Endothelial cell of umbilical vein (primary cell): ENCODE measurements around the gene SUPV3L1. TPM values are rescaled to one million over a fixed set of nuclear protein-coding genes. Genes with fewer than 3 reads are reported as not detected.

Experiments used
- BruUV-seq: library from RNA; stranded (reverse); fragments of 400-500 nt; replicated peaks from 2 replicates; lab custom pipeline; 2021; lab: Mats Ljungman, UMichigan
- CTCF ChIA-PET: fragments of 300-600, 350-600 bp; sonication (Branson Sonifier 250); formaldehyde crosslinking; loops from one replicate; lab custom pipeline; 2021; ENCODE audit warnings: antibody characterized with exemption, inconsistent platforms; lab: Charles Lee
- POLR2A ChIA-PET: fragments of 300-600, 350-600 bp; sonication (Branson Sonifier 250); formaldehyde crosslinking; loops from one replicate; lab custom pipeline; 2021; ENCODE audit warnings: antibody characterized with exemption, inconsistent platforms; lab: Charles Lee
- DNase-seq: peaks from one replicate; pipeline ENCODE4 v3.0.0-alpha.2; 2011; ENCODE audit warnings: low read depth, low spot score
- FAIRE-seq: peaks from 2 replicates; lab custom pipeline; 2011; peaks lifted over from hg19 to GRCh38; lab: Jason Lieb, UNC
- H2AFZ ChIP-seq: 2 replicates; pipeline ENCODE4 v1.6.0; 2012; ENCODE audit warnings: low read depth, low read length, control low read depth, inconsistent platforms
- H3K27ac ChIP-seq: 2 replicates; pipeline ENCODE4 v1.5.1; 2011; ENCODE audit warnings: low read depth, mild to moderate bottlenecking, control low read depth, low read length, moderate library complexity; ENCODE audit not compliant: insufficient read depth
- H3K27me3 ChIP-seq, 2 experiments: 2 replicates each; pipeline versions ENCODE4 v1.6.0 to v1.6.1; 2011; ENCODE audit warnings: low read length in 2 of 2, mixed read lengths in 1 of 2; ENCODE audit not compliant: control insufficient read depth in 2 of 2, insufficient read depth in 2 of 2
- H3K36me3 ChIP-seq, 2 experiments: 2 replicates in 1 of 2; 3 replicates in 1 of 2; pipeline ENCODE4 v1.5.1; 2011; ENCODE audit warnings: low read length in 2 of 2, mild to moderate bottlenecking in 1 of 2, moderate library complexity in 1 of 2; ENCODE audit not compliant: control insufficient read depth in 2 of 2, insufficient read depth in 2 of 2; ENCODE audit errors: extremely low read depth in 1 of 2
- H3K4me1 ChIP-seq: 3 replicates; pipeline ENCODE4 v1.5.1; 2011; ENCODE audit warnings: mild to moderate bottlenecking, low read length; ENCODE audit not compliant: control insufficient read depth, insufficient read depth; ENCODE audit errors: extremely low read depth
- H3K4me2 ChIP-seq: 2 replicates; pipeline ENCODE4 v1.6.1; 2011; ENCODE audit warnings: low read length, control low read depth, mixed read lengths; ENCODE audit not compliant: insufficient read depth
- H3K4me3 ChIP-seq, 3 experiments: fragments of 200-600 bp in 1 of 3; sonication (generic), shearing (Covaris generic) in 1 of 3; replicated peaks in 1 of 3; 2 replicates each; pipeline ENCODE4 v1.5.1; 2011 to 2016; ENCODE audit warnings: control low read depth in 3 of 3, low read length in 3 of 3, mild to moderate bottlenecking in 2 of 3, inconsistent platforms in 1 of 3, low read depth in 1 of 3, moderate library complexity in 1 of 3; ENCODE audit not compliant: insufficient read depth in 1 of 3
- H3K79me2 ChIP-seq: 2 replicates; pipeline ENCODE4 v1.6.0; 2012; ENCODE audit warnings: low read length, inconsistent platforms; ENCODE audit not compliant: control insufficient read depth, insufficient read depth
- H3K9ac ChIP-seq: replicated peaks from 2 replicates; pipeline ENCODE3; 2011; ENCODE audit warnings: low read length, control low read depth; ENCODE audit not compliant: insufficient read depth; ENCODE audit errors: extremely low read depth
- H3K9me1 ChIP-seq: replicated peaks from 3 replicates; pipeline ENCODE4 v1.6.0; 2011; ENCODE audit warnings: mild to moderate bottlenecking, low read length; ENCODE audit not compliant: control insufficient read depth, insufficient read depth; ENCODE audit errors: extremely low read depth
- H3K9me3 ChIP-seq: replicated peaks from 2 replicates; pipeline ENCODE4 v1.5.1; 2012; ENCODE audit warnings: low read length, inconsistent platforms; ENCODE audit not compliant: control insufficient read depth, insufficient read depth
- H4K20me1 ChIP-seq: replicated peaks from 2 replicates; pipeline ENCODE3; 2011; ENCODE audit warnings: mild to moderate bottlenecking, low read length; ENCODE audit not compliant: control insufficient read depth, insufficient read depth; ENCODE audit errors: extremely low read depth
- EZH2 ChIP-seq: IDR thresholded peaks from 2 replicates; pipeline ENCODE4 v1.6.1; 2012; ENCODE audit warnings: borderline replicate concordance, low read depth, mild to moderate bottlenecking, moderate library complexity, low read length, inconsistent platforms; ENCODE audit not compliant: severe bottlenecking
- FOS ChIP-seq: IDR thresholded peaks from 2 replicates; pipeline ENCODE4 v1.6.1; 2011; ENCODE audit warnings: mild to moderate bottlenecking, low read length, moderate library complexity, borderline replicate concordance; ENCODE audit not compliant: insufficient read depth
- GATA2 ChIP-seq: IDR thresholded peaks from 2 replicates; pipeline ENCODE4 v1.7.0; 2011; ENCODE audit warnings: low read depth, mild to moderate bottlenecking, moderate library complexity, mixed read lengths, low read length; ENCODE audit not compliant: insufficient read length, insufficient read depth
- JUN ChIP-seq: IDR thresholded peaks from 2 replicates; pipeline ENCODE4 v1.6.1; 2011; ENCODE audit warnings: borderline replicate concordance, low read depth; ENCODE audit not compliant: insufficient read length, insufficient read depth
- MAX ChIP-seq: IDR thresholded peaks from 2 replicates; pipeline ENCODE4 v1.6.1; 2011; ENCODE audit not compliant: insufficient read depth, insufficient read length
- MYC ChIP-seq: IDR thresholded peaks from one replicate; pipeline ENCODE4 v1.6.1; 2011; ENCODE audit warnings: mild to moderate bottlenecking, low read depth, low read length
- POLR2A ChIP-seq: IDR thresholded peaks from 2 replicates; pipeline ENCODE4 v1.6.1; 2012; ENCODE audit warnings: low read depth, mild to moderate bottlenecking, control low read depth, low read length
- POLR2AphosphoS5 ChIP-seq: IDR thresholded peaks from 2 replicates; pipeline ENCODE4 v1.6.1; 2012; ENCODE audit warnings: low read depth, mild to moderate bottlenecking, control low read depth, low read length, moderate library complexity; ENCODE audit not compliant: insufficient read depth
- dilution Hi-C: fragments of 300-500 bp; cut with MboI; formaldehyde crosslinking; loops from one replicate; pipeline ENCODE4 v1.15.0; 2019; ENCODE audit warnings: low sequenced_read_pairs; ENCODE audit not compliant: extremely low pct_ligation_motif_present
- intact Hi-C: fragments of 100-400 bp; cut with micrococcal nuclease; formaldehyde crosslinking; loops from one replicate; pipeline ENCODE4 v1.10.0; 2022
- polyA plus RNA-seq, 4 experiments: library from polyadenylated mRNA; depleted of rRNA in 3 of 4; stranded (reverse) in 3 of 4; unstranded in 1 of 4; fragments of >200 nt; gene quantifications; 2 replicates each; pipeline versions ENCODE4 v1.2.1 to v1.2.3, GENCODE V29; 2011 to 2012; ENCODE audit warnings: missing spikeins in 1 of 4
- total RNA-seq: library from RNA; stranded (reverse); gene quantifications from 2 replicates; pipeline ENCODE4 v1.2.3, GENCODE V29; 2021
- TF ChIP-seq, protein P1 (sequence below), 2 donors: IDR thresholded peaks; 1 replicate in 1 of 2; 2 replicates in 1 of 2; pipeline ENCODE4 v1.5.1; 2011; ENCODE audit warnings: low read length in 2 of 2, mild to moderate bottlenecking in 2 of 2, moderate library complexity in 2 of 2, control low read depth in 1 of 2, inconsistent platforms in 1 of 2, low read depth in 1 of 2; ENCODE audit not compliant: insufficient read depth in 1 of 2; ENCODE audit errors: extremely low read depth in 1 of 2

SUPV3L1 gene
- total and polyA plus RNA-seq, 2 donors (not counting 3 experiments of a cell fraction or from before 2014, with no cell fraction given), result 21.8 to 30.4 TPM

DNA sequence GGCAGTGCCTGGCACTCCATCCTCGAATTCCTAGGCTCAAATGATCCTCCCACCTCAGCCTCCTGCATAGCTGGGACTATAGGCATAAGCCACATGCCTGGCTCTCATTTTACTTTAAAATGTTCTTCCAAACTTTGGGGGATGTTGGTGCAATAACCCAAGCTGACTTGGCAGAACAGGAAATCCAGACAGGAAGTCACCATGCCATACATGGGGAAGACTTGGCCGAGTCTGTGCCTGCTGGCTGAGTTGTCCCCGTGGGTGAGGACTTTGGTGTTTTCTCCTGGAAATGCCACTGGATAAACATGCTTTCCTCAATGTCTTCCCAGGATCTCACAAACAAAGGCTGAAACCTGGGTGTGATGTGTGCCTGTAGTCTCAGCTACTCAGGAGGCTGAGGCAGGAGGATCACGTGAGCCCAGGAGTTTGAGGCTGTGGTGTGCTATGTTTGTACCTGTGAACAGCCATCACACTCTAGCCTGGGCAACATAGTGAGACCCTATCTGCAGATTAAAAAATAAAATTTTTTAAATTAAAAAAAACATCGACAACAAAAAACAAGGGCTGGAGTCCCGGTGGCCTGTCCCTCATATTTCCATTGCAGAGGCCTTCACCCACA, 59.9 kb downstream of the SUPV3L1 start:
- POLR2A ChIA-PET, result no interaction called here
- TF ChIP-seq MAX (no peak), GATA2 (no peak), JUN (no peak), POLR2AphosphoS5 (no peak), FOS (no peak), POLR2A (no peak), MYC (no peak), EZH2 (no peak)
- TF ChIP-seq, protein P1, sequence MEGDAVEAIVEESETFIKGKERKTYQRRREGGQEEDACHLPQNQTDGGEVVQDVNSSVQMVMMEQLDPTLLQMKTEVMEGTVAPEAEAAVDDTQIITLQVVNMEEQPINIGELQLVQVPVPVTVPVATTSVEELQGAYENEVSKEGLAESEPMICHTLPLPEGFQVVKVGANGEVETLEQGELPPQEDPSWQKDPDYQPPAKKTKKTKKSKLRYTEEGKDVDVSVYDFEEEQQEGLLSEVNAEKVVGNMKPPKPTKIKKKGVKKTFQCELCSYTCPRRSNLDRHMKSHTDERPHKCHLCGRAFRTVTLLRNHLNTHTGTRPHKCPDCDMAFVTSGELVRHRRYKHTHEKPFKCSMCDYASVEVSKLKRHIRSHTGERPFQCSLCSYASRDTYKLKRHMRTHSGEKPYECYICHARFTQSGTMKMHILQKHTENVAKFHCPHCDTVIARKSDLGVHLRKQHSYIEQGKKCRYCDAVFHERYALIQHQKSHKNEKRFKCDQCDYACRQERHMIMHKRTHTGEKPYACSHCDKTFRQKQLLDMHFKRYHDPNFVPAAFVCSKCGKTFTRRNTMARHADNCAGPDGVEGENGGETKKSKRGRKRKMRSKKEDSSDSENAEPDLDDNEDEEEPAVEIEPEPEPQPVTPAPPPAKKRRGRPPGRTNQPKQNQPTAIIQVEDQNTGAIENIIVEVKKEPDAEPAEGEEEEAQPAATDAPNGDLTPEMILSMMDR (IDR thresholded peaks at IDR 0.05; ENCODE audit: extremely low read depth in 1 of 2, insufficient read depth in 1 of 2, low read depth in 1 of 2, low read length in 2 of 2), result no peak
- no peak overlapping the region for H3K4me2 ChIP-seq
- H2AFZ ChIP-seq, result peak overlapping the region; percentile 16
- no peaks in the 10 kb centered on the region for H4K20me1 ChIP-seq
- H3K9me1 ChIP-seq, result no peaks in the 10 kb centered on the region
- no peaks in the 10 kb centered on the region for H3K27me3 ChIP-seq
- dilution Hi-C loops, result loop anchor here (25.0 kb wide), 1 partner anchor 147 kb away; no protein-coding TSS in a partner anchor
- H3K79me2 ChIP-seq, result no peaks in the 10 kb centered on the region
- no peaks in the 10 kb centered on the region for H3K36me3 ChIP-seq
- no TSS peak for BruUV-seq
- no peaks in the 10 kb centered on the region for H3K9me3 ChIP-seq
- DNase-seq (no peak), FAIRE-seq (peak; percentile 89)
- CTCF ChIA-PET, result interaction anchor here (0.8 to 6.5 kb wide), 12 partner anchors 23 to 267 kb away, joined by 3 to 103 read pairs (median 3); no protein-coding TSS in a partner anchor
- H3K27ac ChIP-seq, result no peak overlapping the region
- H3K4me3 ChIP-seq, result no peak overlapping the region
- H3K4me1 ChIP-seq, result peaks cover 16% of the 10 kb centered on the region
- H3K9ac ChIP-seq, result no peak overlapping the region
- intact Hi-C loops, result loop anchor here (10.0 kb wide), 1 partner anchor 405 kb away; no protein-coding TSS in a partner anchor
